GM04503 (cell line): ENCODE data around the gene AJAP1.

Experiments used
- DNase-seq: peaks from one replicate; pipeline ENCODE4 v3.0.0-alpha.2; 2012; ENCODE audit warnings: low read depth

AJAP1 gene

DNA sequence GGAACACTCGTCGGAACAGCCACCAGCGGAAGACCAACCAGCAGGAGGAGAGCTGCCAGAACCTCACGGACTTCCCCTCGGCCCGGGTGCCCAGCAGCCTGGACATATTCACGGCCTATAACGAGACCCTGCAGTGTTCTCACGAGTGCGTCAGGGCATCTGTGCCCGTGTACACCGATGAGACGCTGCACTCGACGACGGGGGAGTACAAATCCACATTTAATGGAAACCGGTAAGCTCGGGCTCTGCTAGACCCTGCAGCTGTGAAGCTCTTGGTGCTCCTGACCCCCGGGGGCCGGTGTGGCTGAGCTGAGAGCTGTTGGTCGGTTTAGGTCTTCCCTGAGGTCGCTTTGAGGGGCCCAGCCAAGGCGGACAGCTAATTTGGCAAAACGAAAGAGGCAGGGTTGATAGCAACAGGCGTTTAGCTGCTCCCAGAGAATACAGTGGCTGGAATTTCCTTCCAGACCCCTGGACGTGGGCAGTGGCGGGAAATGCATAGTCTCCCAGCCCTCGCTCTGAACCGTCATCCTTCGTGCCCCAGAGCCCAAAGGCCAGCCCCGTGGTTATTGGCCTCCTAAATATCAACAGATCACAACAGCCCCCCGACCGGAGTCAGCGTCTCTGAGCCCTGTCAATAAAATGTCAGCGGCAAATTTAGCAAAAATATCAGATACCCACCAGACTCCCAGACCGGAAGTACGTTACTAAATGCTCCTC, 118.0 kb downstream of the AJAP1 start:
- DNase-seq, result no peak

DNA sequence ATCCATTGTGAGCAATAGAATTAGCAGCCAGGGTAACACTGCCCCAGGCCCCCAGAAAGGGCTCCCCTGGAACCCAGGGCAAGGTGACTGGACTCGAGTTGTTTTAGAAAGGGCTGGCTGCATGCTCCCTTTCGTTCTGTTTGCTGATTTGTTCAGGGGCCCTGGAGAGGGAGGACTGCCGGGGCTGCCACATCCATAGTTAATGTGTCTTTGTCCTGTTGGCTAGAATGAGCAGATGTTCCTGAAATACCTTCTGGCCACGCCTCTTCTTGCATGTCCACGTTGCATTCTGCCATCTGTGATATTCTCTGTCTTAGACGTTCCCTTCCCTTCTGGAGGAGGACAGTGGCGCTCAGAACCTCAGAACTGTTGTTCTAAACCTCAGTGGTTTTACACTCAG, 118.8 kb downstream of the AJAP1 start:
- DNase-seq, result no peak

DNA sequence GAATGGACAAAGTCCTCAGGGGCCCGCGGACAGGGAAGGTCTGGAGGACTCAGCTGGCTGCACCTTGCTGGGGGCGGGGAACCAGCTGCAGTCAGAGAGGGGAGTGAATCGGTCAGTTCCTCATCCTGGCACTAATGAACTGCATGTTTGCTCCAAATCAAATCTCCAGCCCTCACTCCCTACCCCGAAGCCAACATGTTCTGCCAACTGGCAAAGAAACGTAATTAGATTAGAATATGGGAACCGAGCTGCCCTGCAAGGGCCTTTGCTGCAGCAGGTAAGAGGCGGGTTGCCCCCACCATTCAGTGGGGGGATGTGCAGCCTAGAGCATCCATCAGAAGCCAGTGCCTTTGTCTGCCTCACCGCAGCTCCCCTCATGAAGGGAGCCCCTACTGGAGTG, 121.1 kb downstream of the AJAP1 start:
- DNase-seq, result no peak

DNA sequence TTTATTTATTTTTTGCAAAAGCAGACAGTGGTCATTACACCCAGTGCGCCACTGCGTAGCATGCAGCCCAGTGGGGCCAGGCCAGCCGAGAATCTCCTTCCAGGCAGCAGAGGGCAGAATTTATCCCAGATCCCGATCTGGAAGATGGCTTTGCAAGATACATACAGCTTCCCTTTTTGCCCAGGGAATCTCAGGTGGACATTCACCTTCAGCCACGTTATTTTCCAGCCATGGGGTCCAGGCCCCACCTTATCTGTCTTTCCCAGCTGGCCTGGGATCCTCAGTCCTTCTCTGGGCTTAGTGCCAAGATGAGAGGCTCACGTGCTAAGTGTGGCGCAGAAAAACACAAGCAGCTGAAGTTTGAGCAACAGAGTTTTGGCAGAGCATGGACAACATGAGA, 123.6 kb downstream of the AJAP1 start:
- no peak for DNase-seq

DNA sequence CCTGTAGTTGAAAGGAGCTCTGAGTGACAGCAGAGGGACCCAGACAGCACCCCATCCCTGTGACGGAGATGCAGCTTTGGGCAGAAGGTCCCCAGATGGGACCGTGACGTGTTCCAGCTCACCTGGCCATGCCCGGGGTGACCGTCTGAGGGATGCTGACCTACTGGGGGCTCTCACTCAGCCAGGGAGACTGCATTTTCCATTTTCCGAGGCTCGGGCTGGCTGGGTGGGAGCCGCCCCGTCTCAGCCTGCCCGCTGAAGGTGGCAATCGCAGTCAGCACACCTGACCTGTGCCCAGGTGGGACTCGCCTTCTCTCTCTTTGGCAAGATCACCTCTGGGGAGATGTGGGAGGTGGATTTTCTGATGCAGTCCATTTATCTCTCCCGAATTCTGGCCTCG, 127.2 kb downstream of the AJAP1 start:
- DNase-seq, result no peak

DNA sequence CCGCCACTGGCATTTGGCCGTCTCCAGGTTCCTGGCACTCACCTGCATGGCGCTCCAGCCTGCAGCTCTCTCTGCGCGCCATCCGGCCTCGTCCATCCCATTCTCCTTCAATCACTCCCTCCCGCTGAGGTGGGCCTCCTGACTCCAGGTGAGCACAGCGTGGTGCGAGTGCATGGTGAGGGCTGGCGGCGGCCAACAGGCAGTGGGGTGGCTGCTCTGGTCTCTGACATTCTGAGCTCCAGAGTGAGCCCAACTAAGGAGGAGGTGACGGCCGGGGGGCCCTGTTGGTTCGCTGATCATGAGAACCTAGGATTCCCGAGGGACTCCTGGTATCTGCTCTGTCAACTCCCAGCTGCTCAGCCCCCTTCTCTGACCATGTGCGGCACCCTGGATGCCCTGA, 130.4 kb downstream of the AJAP1 start:
- no peak for DNase-seq

DNA sequence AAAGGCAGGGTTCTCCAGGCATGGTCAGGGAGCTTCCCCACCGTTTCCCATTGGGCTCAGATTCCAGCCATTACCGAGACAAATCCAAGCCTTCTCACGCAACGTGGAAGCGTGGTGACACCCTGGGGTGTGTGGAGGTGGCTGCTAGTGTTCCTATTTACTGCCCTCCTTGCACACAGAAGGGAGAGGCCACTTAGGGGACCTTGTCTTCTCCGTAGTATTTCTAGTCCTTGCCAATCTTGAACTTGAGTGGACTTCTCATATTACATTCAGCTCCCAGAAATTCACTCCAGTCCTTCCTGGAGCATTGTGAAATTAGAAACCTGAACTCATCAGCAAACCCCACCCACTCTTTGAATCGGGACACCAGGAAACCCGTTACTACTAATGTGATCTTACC, 131.6 kb downstream of the AJAP1 start:
- no peak for DNase-seq

DNA sequence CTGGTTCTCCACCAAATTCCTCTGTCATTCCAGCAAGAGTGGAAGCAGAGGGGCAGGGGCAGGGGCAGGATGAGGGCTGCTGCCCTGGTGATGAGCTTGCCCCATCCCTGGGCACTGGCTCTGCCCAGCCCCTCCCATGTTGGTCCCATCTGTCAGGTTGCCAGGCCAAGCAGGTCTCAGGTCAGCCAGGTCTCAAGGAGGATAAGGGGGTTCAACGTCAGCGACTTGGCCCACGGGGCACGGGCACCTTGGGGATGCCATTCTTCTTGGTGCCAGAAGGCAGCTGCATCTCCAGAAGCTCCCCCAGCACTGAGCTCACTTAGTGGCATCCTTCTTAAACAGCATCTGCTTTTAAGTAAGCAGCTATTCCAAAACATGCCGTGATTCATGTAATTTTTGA, 133.1 kb downstream of the AJAP1 start:
- no peak for DNase-seq

DNA sequence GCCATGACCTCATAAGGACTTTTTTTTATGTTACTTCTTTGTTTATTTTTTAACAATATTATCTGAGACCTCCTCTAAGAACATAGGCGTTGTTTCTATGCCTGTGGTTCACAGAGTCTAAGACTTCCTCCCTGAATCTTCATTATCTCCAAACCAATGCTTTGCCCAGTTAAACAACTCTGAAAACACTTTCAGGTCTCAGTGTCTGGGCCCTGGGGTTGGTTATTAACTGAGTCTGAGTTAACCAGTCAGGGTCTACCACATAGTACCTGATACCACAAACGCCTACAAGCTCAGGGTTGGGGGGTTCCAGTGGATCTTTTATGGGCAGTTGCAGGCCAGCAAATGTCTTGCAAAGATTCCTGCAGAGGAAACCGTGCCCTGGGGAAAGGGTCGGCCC, 138.2 kb downstream of the AJAP1 start:
- DNase-seq, result no peak

DNA sequence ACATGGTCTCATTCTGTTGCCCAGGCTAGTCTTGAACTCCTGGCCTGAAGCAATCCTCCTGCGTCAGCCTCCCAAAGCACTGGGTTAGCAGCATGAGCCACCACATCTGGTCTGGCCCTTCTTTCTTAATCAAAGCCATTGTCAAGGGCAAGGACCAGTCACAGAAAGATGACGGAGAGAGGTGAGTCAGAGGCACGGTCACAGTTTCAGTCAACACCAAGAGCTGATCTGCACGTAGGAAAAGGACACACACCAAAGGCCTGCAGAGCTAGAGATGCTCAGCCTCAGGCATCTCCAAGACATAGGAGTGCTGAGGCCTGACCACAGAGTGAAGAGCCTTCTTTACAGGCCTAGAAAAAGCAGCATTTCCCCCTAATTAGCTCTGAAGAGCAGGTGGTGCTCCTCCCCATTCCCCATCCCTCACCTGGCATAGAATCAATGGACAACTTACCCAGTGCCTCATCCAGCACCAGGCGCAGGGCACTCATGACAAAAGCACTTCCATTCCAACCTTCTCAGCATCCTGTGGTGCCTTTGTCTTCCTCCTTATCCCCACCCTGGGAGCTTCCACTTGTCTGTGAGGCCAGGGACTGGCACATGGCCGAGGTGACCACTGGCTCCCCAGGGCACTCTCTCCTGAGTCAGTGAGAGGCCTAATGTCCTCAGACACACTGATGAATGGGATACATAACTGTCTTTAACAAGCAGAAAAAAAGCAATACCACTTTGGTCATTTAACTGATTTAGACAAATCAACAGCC, 139.8 kb downstream of the AJAP1 start:
- DNase-seq, result no peak

DNA sequence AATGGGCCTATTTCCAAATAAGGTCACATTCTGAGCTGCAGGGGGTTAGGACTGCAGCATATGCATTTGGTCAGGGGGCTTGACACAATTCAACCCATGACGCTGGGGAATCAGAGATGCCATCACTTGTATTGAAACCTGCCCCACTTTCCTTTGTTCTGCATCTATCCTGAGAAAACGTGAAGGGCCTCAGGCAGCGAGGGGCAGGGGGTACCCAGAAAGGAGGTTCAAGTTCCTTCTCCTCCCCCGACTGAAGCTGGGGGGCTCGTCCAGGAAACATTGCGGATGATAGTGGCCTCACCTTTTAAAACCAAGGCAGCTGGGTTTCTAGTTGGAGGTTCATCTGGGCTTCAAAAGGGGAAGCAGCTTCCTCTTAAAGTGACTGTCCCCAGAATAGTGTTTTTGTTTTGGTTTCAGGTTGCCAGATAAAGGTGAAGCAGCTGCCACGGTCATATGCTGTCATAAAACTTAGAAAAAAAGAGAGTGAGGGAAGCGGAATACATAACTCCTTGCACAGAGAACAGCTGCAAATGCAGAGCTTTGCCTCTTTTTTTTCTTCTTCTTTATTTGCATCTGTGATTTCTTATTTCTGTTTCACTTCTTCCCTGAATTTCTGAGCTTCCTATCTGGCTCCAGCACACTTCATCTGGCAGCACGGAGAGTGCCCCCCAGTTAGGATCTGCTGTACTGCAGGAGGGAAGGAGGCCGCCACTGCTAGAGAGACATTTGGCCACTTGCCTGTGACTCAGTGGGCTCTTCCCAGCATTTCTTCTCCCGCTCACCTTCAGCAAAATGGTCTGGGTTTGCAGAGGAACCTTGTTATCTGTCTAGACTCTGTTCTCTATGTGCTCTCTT, 142.0 kb downstream of the AJAP1 start:
- DNase-seq, result no peak

DNA sequence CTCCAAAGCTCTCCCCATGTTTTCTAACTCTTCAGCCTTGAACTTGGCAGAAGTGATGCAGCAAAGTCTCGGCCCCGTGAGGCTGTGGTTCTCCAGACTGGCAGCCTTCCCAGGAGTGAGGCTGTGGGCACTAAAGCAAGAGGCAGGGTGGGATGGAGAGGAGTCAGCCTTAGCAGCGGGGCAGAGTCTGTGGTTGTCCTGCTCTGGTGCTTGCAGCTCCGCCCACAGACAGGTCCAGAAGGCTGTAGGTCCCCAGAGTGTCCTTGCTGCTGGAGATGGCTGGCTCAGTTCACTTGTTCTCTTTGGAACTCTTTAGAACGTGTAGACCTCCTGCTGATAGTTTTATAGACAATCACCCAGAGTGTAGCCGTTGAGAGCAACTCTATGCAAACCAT, 142.6 kb downstream of the AJAP1 start:
- no peak for DNase-seq

DNA sequence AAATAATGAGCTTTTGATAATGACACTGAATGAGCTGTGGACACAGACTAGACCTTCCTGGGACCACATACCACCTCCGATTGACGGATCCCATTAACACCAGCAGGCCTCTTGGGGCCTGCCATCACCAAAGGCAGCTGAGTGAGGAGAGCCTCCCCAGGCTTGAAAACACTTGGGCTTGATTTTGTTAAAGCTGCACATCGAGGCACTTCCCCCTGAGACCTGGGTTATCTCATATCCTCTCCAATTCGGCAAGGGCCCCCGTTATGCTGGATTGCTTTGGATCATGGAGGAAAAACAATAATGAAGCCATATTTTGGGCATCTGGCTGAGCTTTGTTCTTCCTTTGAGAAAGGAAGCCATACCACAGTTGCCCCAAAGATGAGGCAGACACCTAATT, 143.0 kb downstream of the AJAP1 start:
- DNase-seq, result no peak

DNA sequence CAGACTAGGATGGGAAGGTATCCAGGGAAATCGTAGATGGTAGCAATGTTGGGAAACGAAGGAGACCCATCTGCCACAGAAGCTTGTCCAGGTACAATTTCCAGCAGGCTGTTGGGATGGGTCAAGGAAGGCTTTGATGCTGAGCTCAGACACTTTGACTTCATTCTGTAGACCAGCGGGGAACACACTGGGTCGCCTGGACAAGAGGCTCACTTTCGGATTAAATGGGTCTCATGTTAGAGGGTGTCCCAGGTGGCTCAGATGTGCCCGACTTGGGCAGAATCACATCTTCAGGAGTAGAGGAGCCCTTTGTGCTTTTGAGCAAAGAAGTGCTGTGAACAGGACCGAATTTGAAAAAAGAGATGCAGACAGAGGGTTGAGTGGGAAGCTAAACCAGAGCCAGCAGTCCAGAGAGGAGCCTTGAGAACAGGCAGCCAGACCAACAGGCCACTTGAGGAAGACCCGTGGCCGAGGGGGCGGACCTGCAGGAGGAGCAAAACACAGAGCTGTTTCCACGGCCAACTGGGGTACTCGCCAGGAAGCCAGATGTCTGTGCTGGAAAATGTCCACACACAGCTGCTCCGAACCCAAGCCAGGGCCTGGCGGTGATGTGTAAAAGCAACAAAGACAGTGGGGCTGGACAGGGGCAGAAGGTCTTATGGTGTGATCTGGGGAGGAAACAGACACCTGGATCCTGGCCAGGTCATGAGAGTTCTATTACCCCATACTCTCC, 146.9 kb downstream of the AJAP1 start:
- DNase-seq, result no peak

DNA sequence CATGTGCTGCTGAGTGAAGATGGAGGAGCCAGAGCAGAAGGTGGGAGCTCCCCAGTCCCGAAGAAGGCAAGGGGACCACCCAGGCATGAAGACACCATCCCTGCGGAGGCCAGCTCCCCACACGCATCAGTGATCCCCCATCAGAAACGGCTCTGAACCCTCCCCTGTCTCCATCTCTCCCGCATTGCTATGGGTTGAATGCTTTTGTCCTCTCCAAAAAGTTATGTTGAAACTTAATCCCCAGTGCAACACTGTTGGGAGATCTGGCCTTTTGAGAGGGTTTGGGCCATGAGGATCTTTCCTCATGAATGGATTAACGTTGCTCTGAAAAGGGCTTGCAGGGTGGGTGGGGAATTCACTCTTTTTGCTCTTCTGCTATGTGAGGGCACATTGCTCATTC, 147.6 kb downstream of the AJAP1 start:
- DNase-seq, result no peak

DNA sequence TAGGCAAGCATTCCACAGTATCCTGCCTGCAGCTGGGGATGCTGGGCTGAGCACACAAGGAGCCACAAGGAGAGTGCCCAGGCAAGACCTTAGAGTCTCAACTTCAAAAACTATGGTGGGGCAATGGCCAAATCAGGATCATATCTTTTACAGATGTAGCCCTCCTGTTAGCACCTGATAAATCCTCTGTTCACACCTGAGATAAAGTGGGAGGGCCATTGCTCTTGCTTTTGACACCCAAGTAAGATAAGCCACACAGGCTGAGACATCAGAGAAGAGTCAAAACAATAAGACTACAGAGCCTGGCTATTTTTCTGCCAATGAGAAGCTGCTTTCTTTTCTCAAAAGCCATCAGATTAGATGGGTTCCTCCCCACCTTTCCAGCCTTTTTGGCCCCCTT, 148.9 kb downstream of the AJAP1 start:
- DNase-seq, result no peak

DNA sequence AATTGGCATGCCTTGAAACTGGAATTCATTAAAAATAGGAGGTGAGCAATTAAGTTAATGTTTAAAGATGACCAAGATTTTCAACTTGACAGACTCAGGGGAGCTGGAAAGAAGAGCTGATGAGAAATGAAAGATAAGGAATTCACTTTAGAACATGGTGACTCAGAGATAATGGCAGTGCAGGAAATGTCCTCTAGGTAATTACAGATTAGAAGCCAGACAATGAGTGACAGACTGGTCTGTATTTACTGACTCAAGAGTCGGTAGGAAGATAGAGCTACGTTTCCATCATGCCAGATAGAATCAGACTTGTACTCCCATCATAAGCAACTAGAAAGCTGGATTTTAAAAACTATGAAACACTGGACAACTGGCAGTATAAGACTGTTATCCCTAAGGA, 151.6 kb downstream of the AJAP1 start:
- DNase-seq, result no peak

DNA sequence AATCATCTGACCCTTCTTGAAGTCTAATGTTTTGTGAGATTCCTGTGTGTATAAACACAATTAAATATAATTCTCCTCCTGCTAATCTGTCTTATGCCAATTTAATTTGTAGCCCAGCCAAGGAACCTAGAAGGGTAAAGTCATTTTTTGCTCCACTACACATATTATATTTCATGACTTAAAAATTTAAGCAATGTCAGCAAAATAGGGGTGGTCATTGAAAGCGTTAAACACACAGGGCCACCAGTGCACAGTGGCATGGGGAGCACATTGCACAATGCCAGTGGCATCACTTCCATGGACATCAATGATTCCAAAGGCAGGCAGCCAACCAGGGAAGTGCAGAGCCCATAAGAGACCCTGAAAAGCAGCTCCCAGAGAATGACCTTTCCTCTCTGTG, 166.1 kb downstream of the AJAP1 start:
- DNase-seq, result no peak

DNA sequence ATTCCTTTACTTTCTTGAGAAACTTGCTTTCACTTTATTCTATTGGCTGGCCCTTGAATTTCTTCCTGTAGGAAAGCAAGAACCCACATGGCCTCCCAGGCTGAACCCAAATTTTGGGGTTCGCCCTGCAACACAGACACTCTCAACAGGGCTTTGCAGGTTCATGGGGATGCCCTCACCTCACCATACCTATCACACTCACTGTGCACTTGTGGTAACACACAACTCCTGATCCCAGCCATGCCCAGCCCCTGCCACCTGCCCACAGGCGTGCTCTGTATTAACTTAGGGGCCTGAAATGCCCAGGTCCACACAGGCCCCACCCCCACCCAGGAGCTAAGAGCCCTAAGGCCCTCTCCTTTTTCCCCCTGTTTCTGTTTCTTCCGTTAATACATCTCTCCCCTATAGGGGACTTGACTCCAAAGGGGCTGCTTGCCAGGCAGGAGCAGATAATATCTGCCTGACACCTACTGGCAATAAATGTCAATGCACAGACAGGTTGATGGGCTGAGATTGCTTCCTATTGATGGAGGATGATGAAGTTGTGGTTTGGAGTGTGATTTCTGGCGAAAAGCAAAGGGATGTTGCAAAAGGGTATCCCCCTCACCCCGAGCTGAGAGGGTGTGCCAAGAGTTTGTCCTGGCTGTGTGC, 171.5 kb downstream of the AJAP1 start:
- no peak for DNase-seq

DNA sequence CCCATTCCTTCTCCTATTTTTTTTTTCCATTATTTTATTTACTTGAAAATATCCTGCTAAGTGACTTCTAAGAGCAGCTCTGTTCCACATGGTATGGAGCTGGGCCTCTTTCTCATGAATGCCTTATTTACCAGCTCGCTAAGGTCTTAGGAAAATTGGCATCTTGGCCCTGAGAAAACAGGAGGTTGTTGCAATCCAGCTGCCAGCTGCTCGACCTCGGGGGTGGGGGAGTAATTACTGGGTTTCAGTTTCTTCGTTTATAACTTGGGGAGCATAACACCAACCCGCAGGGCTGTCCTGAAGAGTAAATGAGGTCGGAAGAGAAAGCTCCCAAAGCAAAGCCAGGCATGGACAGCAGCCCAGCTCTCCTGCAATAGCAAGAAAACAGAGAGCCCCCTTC, 176.3 kb downstream of the AJAP1 start:
- DNase-seq, result no peak

DNA sequence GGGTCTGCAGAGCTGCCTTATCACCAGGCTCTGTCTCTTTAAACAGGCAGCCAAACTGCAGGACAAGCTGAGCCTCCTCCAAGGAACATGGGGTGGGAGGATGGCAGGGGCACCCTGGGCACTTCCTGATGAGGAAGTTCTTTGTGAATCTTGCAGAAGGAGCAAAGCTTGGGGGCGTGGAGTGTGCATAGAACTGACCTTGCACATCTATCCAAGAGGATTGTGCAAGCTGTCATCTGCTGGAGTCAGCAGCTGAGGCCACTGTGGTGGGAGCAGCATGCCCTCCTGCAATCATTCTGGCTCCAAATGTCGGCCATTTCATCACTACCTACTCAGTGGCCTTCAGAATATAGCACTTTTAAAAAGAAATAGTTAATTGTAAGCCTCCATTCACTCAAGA, 182.2 kb downstream of the AJAP1 start:
- DNase-seq, result no peak
